Measurements from ENCODE around the gene CCR5AS.
"Not testable (repeated sequence)": the region's sequence is repeated elsewhere in the genome, so short reads cannot be mapped to it uniquely, and the experiment has no call there.

CCR5AS gene

DNA sequence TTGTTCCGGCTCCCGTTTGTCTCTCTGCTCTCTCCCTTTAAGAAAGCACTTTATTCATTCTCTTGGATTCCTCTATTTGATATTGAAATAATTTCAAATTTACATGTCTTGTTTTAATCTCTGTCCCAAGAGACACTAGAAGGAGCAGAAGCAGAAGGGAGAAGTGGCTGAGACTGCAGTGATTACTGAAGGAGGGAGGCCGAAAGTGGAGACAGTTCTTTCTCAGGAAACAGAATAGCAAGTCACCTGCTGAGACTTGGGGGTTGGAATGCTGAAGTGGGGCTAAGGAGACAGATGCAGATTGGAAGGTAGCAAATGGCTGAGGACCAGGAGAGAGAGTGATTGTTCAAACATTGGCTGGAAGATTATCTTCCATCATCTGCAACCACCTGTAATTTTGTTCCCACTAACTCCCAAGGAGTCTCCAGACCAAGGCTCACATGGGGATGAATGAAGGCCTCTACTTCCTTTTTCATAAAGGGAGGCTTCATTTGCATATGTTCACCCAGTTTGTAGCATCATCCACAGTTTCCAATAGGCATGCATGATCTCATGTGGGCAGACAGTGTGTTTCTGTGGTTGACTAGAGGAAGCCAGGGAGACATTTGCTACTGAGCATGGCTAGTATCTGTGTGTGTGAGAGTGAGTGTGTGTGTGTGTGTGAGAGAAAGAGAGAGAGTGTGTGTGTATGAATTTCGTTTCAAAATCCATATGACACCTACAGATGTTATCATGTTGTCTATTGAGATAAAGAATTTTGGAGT is 33.8 kb upstream of the CCR5AS start:
- Histone ChIP-seq H3K4me1 (ENCODE audit: low read depth) (no peaks in the 10 kb centered on the region), H3K4me3 (no peak overlapping the region), H3K9me3 (ENCODE audit: low read depth) (no peaks in the 10 kb centered on the region), H3K27me3 (no peaks in the 10 kb centered on the region), H3K36me3 (no peaks in the 10 kb centered on the region), H3K27ac (no peak overlapping the region)
- no peak for DNase-seq (ENCODE audit: low read depth in 1 of 2, low spot score in 1 of 2)
- no peak for TF ChIP-seq CTCF (IDR thresholded peaks at IDR 0.05; ENCODE audit: low read depth, low read length)

DNA sequence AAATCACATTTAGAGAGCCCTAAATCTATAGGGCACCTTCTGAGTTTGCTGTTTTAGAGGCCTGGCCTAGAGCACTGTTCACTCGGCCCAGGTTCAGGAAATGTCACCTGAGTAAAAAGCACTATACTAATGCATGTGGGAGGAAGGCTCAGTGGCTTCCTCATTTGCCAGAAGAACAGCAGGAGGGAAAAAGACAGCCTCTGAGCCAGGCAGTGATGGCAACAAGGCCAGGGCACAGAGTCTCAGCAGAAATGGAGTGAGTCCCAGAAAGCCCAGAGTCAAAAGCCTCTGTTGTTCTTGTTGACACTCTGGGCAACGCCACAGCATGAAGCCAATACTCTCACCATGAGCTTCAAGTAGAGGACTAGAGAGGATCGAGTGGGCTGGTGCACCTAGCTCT is 32.0 kb upstream of the CCR5AS start:
- Histone ChIP-seq H3K9me3 (ENCODE audit: low read depth) (no peaks in the 10 kb centered on the region), H3K27me3 (no peaks in the 10 kb centered on the region), H3K4me3 (no peak overlapping the region), H3K36me3 (no peaks in the 10 kb centered on the region), H3K27ac (no peak overlapping the region), H3K4me1 (ENCODE audit: low read depth) (no peaks in the 10 kb centered on the region)
- no peak for TF ChIP-seq CTCF (IDR thresholded peaks at IDR 0.05; ENCODE audit: low read depth, low read length)
- DNase-seq (ENCODE audit: low read depth in 1 of 2, low spot score in 1 of 2): no peak

DNA sequence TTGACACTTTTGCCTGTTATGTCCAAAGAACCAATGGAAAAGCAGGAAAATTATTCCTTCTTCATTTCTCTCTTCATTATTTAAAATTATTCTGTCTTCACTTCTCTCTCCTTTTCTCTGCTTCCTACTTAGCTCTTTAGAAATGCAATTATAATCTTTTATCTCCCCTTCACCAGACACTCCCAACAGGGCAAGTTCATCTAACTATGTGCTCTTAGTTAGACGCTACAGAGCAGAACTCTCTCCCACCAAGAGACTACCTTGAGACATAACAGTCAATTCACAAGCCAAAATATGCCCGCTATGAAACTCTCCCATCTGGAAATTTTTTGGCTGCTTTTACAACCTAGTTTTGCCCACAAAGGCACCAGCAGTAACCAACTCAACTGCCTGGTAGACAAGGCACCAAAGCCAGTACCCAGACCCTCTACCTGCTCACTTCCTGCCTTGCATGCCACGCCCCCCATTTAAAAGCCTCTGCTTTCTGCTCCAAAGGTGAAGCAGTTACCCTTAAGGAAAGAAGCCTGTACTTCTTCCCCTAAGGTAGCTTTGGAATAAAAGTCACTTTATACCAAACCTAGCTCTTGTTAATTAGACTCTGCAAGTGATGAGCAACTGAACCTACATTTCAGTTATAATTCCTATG is 28.3 kb upstream of the CCR5AS start:
- TF ChIP-seq CTCF (IDR thresholded peaks at IDR 0.05; ENCODE audit: low read depth, low read length): no peak
- Histone ChIP-seq H3K4me3 (no peak overlapping the region), H3K36me3 (no peaks in the 10 kb centered on the region), H3K27me3 (no peaks in the 10 kb centered on the region), H3K4me1 (ENCODE audit: low read depth) (no peaks in the 10 kb centered on the region), H3K27ac (no peak overlapping the region), H3K9me3 (ENCODE audit: low read depth) (no peaks in the 10 kb centered on the region)
- no peak for DNase-seq (ENCODE audit: low read depth in 1 of 2, low spot score in 1 of 2)

- no peaks in the 10 kb centered on the region for H3K4me1 ChIP-seq (ENCODE audit: low read depth)
- H3K4me3 ChIP-seq: no peak overlapping the region
- H3K36me3 ChIP-seq: no peaks in the 10 kb centered on the region
- no peaks in the 10 kb centered on the region for H3K27me3 ChIP-seq
- no peak for TF ChIP-seq CTCF (IDR thresholded peaks at IDR 0.05; ENCODE audit: low read depth, low read length)
- H3K9me3 ChIP-seq (ENCODE audit: low read depth): no peaks in the 10 kb centered on the region
- DNase-seq (ENCODE audit: low read depth in 1 of 2, low spot score in 1 of 2): no peak
- no peak overlapping the region for H3K27ac ChIP-seq
Measured at GRCh38 chr3:46433841-46434240, 27.0 kb upstream of the CCR5AS start.

DNA sequence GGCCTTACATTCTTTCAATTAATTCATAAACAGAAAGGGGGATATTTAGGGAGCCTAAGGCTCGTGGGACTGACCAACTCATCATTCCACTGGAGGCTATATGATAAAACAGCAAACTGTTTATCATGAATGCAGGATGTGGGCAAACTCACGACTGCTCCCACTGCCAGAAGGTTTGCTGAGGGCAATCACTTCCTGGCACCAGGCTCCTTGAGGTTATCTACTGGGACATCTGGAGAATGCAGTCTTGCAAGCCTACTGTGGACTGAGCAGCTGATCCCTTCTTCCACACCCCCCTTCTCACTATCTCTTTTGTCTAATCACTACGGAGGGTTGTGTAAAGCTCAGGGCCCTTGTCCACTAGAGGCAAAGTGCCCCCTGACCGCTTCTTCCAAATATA is 26.3 kb upstream of the CCR5AS start:
- DNase-seq (ENCODE audit: low read depth in 1 of 2, low spot score in 1 of 2): not testable (repeated sequence)

GRCh38 chr3:46431905-46432304 is 25.0 kb upstream of the CCR5AS start:
- H3K27ac ChIP-seq; H3K36me3 ChIP-seq; H3K27me3 ChIP-seq; H3K9me3 ChIP-seq (ENCODE audit: low read depth); DNase-seq (ENCODE audit: low read depth in 1 of 2, low spot score in 1 of 2); H3K4me3 ChIP-seq: not testable (repeated sequence)
- peaks cover 13% of the 10 kb centered on the region for H3K4me1 ChIP-seq (ENCODE audit: low read depth)

More for the DNA sequence above, 26.3 kb upstream of the CCR5AS start:
- not testable (repeated sequence) for H3K9me3 ChIP-seq (ENCODE audit: low read depth); H3K27me3 ChIP-seq; H3K4me3 ChIP-seq; H3K36me3 ChIP-seq; H3K27ac ChIP-seq; H3K4me1 ChIP-seq (ENCODE audit: low read depth)

DNA sequence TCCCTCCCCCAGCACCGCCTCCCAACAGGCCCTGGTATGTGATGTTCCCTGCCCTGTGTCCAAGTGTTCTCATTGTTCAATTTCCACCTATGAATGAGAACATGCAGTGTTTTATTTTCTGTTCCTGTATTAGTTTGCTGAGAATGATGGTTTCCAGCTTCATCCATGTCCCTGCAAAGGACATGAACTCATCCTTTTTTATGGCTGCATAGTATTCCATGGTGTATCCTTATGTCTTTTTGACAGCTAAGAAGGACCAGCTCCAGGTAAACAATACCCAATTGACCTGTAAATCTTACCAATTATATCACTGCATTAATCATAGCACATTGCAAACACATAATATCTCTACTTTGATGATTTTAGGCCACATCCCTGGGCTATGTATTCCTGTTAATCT is 24.0 kb upstream of the CCR5AS start:
- H3K27me3 ChIP-seq: not testable (repeated sequence)

More for the DNA sequence above, 24.0 kb upstream of the CCR5AS start:
- peaks cover 23% of the 10 kb centered on the region for H3K4me1 ChIP-seq (ENCODE audit: low read depth)
- not testable (repeated sequence) for H3K9me3 ChIP-seq (ENCODE audit: low read depth); H3K27ac ChIP-seq; DNase-seq (ENCODE audit: low read depth in 1 of 2, low spot score in 1 of 2); H3K4me3 ChIP-seq; H3K36me3 ChIP-seq
